Measurements from ENCODE around the gene NPR2. TPM values are rescaled to one million over a fixed set of nuclear protein-coding genes. Genes with fewer than 3 reads are reported as not detected.
A peak's percentile ranks its signal among the peaks of the same experiment; 100 is the strongest.

NPR2 gene
- total and polyA plus RNA-seq, 2 of the 13 experiments (the other 11 are each of a cell fraction or from before 2014, with no cell fraction given): 7.4 to 9.4 TPM

- no peak for TF ChIP-seq ZNF33A (CRISPR knock-in tag; IDR thresholded peaks at IDR 0.05; ENCODE audit: borderline replicate concordance)
- TF ChIP-seq PRDM10 (CRISPR knock-in tag; IDR thresholded peaks at IDR 0.05; ENCODE audit: low read depth): no peak
- TF ChIP-seq ZSCAN5A (CRISPR knock-in tag; IDR thresholded peaks at IDR 0.05; ENCODE audit: borderline replicate concordance): 0 out of 2 replicates have a peak, but pooled peaks have one; percentile 27
- no peak for TF ChIP-seq PRDM4 (CRISPR knock-in tag; IDR thresholded peaks at IDR 0.05; ENCODE audit: borderline replicate concordance)
- no peak for TF ChIP-seq ZNF468 (CRISPR knock-in tag; IDR thresholded peaks at IDR 0.05)
- TF ChIP-seq ZNF318 (CRISPR knock-in tag; IDR thresholded peaks at IDR 0.05): 0 out of 2 replicates have a peak, but pooled peaks have one; percentile 32
- no peak for TF ChIP-seq ZNF496 (CRISPR knock-in tag; IDR thresholded peaks at IDR 0.05; ENCODE audit: insufficient replicate concordance)
- TF ChIP-seq WIZ (CRISPR knock-in tag; IDR thresholded peaks at IDR 0.05): no peak
- TF ChIP-seq MYC (CRISPR knock-in tag; IDR thresholded peaks at IDR 0.05; ENCODE audit: borderline replicate concordance): no peak
- no peak for TF ChIP-seq MAFF (IDR thresholded peaks at IDR 0.05; ENCODE audit: low read depth, low read length)
- TF ChIP-seq REPIN1 (CRISPR knock-in tag; IDR thresholded peaks at IDR 0.05; ENCODE audit: borderline replicate concordance, low read depth): peak; percentile 80
- TF ChIP-seq SMC3 (IDR thresholded peaks at IDR 0.05; ENCODE audit: low read length): peak; percentile 61
Observed at GRCh38 chr9:35826071-35826701, 34.8 kb downstream of the NPR2 start (continued).
